Uterus (tissue), 4 donors: ENCODE results near the gene PAPLN. TPM values are rescaled to one million over a fixed set of nuclear protein-coding genes. Genes with fewer than 3 reads are reported as not detected.

Source experiments
- DNase-seq, 2 donors: peaks; one replicate each; pipeline ENCODE4 v3.0.0-alpha.2; 2019 to 2020
- H3K27ac ChIP-seq, 2 donors: fragments of 200-600 bp; sonication (generic); 1 replicate in 1 of 2; 2 replicates in 1 of 2; pipeline ENCODE4 v1.5.1; 2016 to 2018
- H3K27me3 ChIP-seq, 2 donors: fragments of 200-600 bp; sonication (generic); one replicate each; pipeline ENCODE4 v1.5.1; 2018 to 2019; ENCODE audit warnings: control low read depth in 1 of 2
- H3K36me3 ChIP-seq, 2 donors: fragments of 200-600 bp; sonication (generic); one replicate each; pipeline ENCODE4 v1.5.1; 2019; ENCODE audit warnings: control low read depth in 1 of 2
- H3K4me1 ChIP-seq, 2 donors: fragments of 200-600 bp; sonication (generic); one replicate each; pipeline ENCODE4 v1.5.1; 2018 to 2019; ENCODE audit warnings: control low read depth in 1 of 2
- H3K4me3 ChIP-seq, 2 donors: fragments of 200-600 bp; sonication (generic); 1 replicate in 1 of 2; 2 replicates in 1 of 2; pipeline ENCODE4 v1.5.1; 2018 to 2019; ENCODE audit warnings: mild to moderate bottlenecking in 1 of 2
- H3K9me3 ChIP-seq, 2 donors: fragments of 200-600 bp; sonication (generic); one replicate each; pipeline ENCODE4 v1.5.1; 2019; ENCODE audit warnings: control low read depth in 1 of 2
- CTCF ChIP-seq, 4 experiments: fragments of 200-600 bp in 2 of 4; fragments of 450-650 bp in 2 of 4; sonication (generic) in 2 of 4; IDR thresholded peaks; one replicate each; pipeline ENCODE4 v1.5.1; 2016 to 2019; ENCODE audit warnings: antibody characterized with exemption in 4 of 4, mild to moderate bottlenecking in 2 of 4, moderate library complexity in 1 of 4
- POLR2A ChIP-seq, 2 donors: fragments of 450-650 bp; IDR thresholded peaks; one replicate each; pipeline ENCODE4 v1.6.1; 2016; ENCODE audit warnings: antibody characterized with exemption in 2 of 2, mild to moderate bottlenecking in 1 of 2, moderate library complexity in 1 of 2
- intact Hi-C: fragments of 100-400 bp; cut with DNase I; formaldehyde crosslinking; loops from one replicate; pipeline ENCODE4 v1.15.1; 2023; ENCODE audit warnings: low total_unique reads
- total RNA-seq, 4 donors: library from RNA; depleted of rRNA in 3 of 4; stranded (reverse); fragments of >200 nt in 3 of 4; gene quantifications; one replicate each; pipeline versions ENCODE4 v1.1.0 to v1.2.4, GENCODE V29; 2014 to 2023
- donor health status: DM: yes; HTN: yes; CAD: no.

Gene PAPLN
- total RNA-seq, 4 donors from 2014 or later: 16.5 to 40.2 (median 33.1) TPM

DNA sequence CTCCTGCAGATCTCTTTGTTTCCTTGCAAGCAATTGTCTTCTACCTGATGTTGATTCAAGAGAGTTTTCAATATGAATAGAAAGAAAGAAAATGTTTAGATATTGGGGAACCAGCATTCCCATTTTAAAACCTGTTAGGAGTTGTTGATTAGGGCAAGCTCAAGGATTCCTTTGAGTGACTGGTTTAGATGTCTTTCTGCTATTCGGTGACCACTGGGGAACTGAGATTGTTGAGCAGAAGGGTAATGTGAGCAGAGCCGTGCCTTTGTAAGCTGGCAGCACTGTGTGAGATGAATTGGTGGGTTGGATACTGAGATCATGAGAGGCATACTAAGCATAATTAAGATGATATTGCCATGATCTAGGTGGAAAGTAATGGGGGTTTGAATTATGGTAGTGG lies 39.1 kb upstream of the PAPLN start:
- H3K27ac ChIP-seq: no peak overlapping the region
- H3K36me3 ChIP-seq: no peaks in the 10 kb centered on the region
- no peaks in the 10 kb centered on the region for H3K9me3 ChIP-seq
- TF ChIP-seq CTCF (IDR thresholded peaks at IDR 0.05) (no peak), POLR2A (IDR thresholded peaks at IDR 0.05) (no peak)
- H3K27me3 ChIP-seq: no peaks in the 10 kb centered on the region
- H3K4me3 ChIP-seq: no peak overlapping the region
- intact Hi-C loops: no loop called here
- DNase-seq: no peak
- H3K4me1 ChIP-seq: no peaks in the 10 kb centered on the region

DNA sequence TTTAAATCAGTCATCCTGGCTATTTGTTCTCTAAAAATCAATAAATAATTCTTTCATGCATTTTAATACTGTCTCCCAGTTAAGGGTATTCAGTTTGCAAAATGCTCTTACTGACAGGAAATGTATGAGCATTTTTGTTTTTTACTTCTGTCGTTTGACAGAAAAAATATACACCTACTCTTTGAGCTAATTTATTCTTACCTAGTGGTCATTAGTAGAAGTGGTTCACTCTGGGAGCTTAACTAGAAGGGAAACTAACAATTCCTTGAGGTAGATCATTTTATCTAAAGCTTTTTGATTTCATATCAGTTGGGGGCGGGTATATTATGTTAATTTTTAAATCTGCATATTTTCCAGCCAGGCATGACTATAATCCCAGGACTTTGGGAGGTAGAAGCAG lies 33.8 kb upstream of the PAPLN start:
- no peak for DNase-seq
- Histone ChIP-seq H3K27ac (no peak overlapping the region), H3K36me3 (no peaks in the 10 kb centered on the region), H3K4me3 (no peak overlapping the region), H3K4me1 (no peaks in the 10 kb centered on the region), H3K27me3 (no peaks in the 10 kb centered on the region), H3K9me3 (no peaks in the 10 kb centered on the region)
- TF ChIP-seq POLR2A (IDR thresholded peaks at IDR 0.05): no peak
- no peak for TF ChIP-seq CTCF (IDR thresholded peaks at IDR 0.05)
- intact Hi-C loops: no loop called here

- intact Hi-C loops: no loop called here
- H3K4me1 ChIP-seq: no peaks in the 10 kb centered on the region
- H3K27me3 ChIP-seq: no peaks in the 10 kb centered on the region
- no peak overlapping the region for H3K4me3 ChIP-seq
- DNase-seq: no peak
- TF ChIP-seq POLR2A (IDR thresholded peaks at IDR 0.05) (no peak), CTCF (IDR thresholded peaks at IDR 0.05) (no peak)
- peak overlapping the region in 1 of 2 donors; percentile 73 for H3K27ac ChIP-seq
- no peaks in the 10 kb centered on the region for H3K36me3 ChIP-seq
- no peaks in the 10 kb centered on the region for H3K9me3 ChIP-seq
These were observed 29.7 kb upstream of the PAPLN start for GRCh38 chr14:73207615-73208014.

DNA sequence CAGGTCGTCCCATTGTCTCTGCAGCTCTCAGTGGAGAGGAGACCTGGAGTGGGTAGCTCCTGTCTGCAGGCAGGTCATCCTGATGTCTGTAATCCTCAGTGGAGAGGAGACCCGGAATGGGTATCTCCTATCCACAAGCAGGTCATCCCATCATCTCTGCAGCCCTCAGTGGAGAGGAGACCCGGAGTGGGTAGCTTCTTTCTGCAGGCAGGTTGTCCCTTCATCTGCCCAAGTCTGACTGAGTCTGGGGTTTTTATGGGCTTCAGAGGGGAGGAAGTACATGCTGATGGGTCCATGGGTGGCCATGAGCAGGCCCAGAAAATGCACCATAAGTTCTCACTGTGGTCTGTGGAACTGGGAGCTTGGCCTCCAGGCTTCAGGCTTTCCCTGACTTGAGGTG lies 28.9 kb upstream of the PAPLN start:
- no peaks in the 10 kb centered on the region for H3K4me1 ChIP-seq
- no peak for DNase-seq
- no peaks in the 10 kb centered on the region for H3K36me3 ChIP-seq
- intact Hi-C loops: no loop called here
- H3K4me3 ChIP-seq: no peak overlapping the region
- TF ChIP-seq POLR2A (IDR thresholded peaks at IDR 0.05) (no peak), CTCF (IDR thresholded peaks at IDR 0.05) (no peak)
- no peaks in the 10 kb centered on the region for H3K9me3 ChIP-seq
- H3K27ac ChIP-seq: peak overlapping the region in 1 of 2 donors; percentile 73
- H3K27me3 ChIP-seq: no peaks in the 10 kb centered on the region

GRCh38 chr14:73208846-73209245 lies 28.5 kb upstream of the PAPLN start:
- intact Hi-C loops: no loop called here
- Histone ChIP-seq H3K9me3 (no peaks in the 10 kb centered on the region), H3K4me1 (no peaks in the 10 kb centered on the region), H3K27ac (no peak overlapping the region), H3K27me3 (no peaks in the 10 kb centered on the region), H3K4me3 (no peak overlapping the region), H3K36me3 (no peaks in the 10 kb centered on the region)
- no peak for TF ChIP-seq POLR2A (IDR thresholded peaks at IDR 0.05)
- TF ChIP-seq CTCF (IDR thresholded peaks at IDR 0.05): no peak
- no peak for DNase-seq
